ENCODE data around the gene ATOSA.

The ATOSA gene

GRCh38 chr15:52642386-52643361 is 36.5 kb downstream of the ATOSA start:
- DNase-seq (ENCODE audit: low read depth): no peak
- TF ChIP-seq CTCF (IDR thresholded peaks at IDR 0.05; ENCODE audit: insufficient read depth, low read depth, low read length, missing control alignments): no peak
- H3K4me3 ChIP-seq (ENCODE audit: low read length): no peak overlapping the region

- no peak for DNase-seq (ENCODE audit: low read depth)
- no peak overlapping the region for H3K4me3 ChIP-seq (ENCODE audit: low read length)
- TF ChIP-seq CTCF (IDR thresholded peaks at IDR 0.05; ENCODE audit: insufficient read depth, low read depth, low read length, missing control alignments): no peak
These were observed 42.7 kb downstream of the ATOSA start for GRCh38 chr15:52636459-52636858.

GRCh38 chr15:52635908-52636307 is 43.3 kb downstream of the ATOSA start:
- TF ChIP-seq CTCF (IDR thresholded peaks at IDR 0.05; ENCODE audit: insufficient read depth, low read depth, low read length, missing control alignments): no peak
- no peak for DNase-seq (ENCODE audit: low read depth)

More at GRCh38 chr15:52635908-52636307, 43.3 kb downstream of the ATOSA start:
- H3K4me3 ChIP-seq (ENCODE audit: low read length): no peak overlapping the region

Data from epithelial cell of esophagus (primary cell).